ENCODE data around the gene MGRN1. TPM values are rescaled to one million over a fixed set of nuclear protein-coding genes. Genes with fewer than 3 reads are reported as not detected.

The MGRN1 gene
- total and polyA plus RNA-seq, 2 of the 13 experiments (the other 11 are each of a cell fraction or from before 2014, with no cell fraction given) = 11.9 to 12.6 TPM

DNA sequence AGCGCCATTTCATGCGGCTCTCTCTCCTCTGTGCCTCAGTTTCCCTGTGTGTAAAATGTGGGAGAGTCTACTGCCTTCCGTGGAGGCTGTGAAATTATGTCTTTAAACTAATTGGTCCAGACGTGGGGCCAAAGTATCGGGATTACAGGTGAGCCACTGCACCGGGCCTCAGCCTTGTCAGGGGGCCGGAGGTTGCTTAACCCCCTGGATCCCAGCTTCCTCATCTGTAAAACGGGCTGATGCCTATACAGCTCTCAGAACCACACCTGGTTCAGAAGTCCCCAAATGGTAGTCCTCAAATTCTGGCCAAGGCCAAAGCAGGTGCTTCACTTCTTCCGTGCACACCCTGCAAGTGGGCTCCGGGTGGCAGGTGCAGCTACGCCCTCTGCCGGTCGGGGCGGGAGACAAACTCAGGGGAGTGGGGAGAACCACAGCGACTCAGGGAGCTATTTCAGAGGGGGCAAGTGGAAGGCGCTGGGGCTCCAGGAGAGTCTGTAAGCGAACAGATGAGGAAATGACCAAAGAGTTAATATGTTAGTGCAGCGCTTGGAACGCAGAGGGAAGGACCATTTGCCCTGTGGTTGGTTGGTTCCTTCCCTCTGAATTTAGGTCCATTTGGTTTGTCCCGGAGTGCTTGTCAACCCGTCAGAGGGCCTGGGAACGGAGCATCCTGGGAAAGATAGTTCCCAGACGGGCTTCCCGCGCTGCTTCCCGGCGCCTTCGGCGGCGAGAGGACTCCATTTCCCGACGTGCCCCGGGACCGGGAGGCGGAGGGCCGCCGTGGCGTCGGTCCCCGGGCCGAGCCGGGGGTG, at the start of gene MGRN1 (continued):
- TF ChIP-seq, protein P1, sequence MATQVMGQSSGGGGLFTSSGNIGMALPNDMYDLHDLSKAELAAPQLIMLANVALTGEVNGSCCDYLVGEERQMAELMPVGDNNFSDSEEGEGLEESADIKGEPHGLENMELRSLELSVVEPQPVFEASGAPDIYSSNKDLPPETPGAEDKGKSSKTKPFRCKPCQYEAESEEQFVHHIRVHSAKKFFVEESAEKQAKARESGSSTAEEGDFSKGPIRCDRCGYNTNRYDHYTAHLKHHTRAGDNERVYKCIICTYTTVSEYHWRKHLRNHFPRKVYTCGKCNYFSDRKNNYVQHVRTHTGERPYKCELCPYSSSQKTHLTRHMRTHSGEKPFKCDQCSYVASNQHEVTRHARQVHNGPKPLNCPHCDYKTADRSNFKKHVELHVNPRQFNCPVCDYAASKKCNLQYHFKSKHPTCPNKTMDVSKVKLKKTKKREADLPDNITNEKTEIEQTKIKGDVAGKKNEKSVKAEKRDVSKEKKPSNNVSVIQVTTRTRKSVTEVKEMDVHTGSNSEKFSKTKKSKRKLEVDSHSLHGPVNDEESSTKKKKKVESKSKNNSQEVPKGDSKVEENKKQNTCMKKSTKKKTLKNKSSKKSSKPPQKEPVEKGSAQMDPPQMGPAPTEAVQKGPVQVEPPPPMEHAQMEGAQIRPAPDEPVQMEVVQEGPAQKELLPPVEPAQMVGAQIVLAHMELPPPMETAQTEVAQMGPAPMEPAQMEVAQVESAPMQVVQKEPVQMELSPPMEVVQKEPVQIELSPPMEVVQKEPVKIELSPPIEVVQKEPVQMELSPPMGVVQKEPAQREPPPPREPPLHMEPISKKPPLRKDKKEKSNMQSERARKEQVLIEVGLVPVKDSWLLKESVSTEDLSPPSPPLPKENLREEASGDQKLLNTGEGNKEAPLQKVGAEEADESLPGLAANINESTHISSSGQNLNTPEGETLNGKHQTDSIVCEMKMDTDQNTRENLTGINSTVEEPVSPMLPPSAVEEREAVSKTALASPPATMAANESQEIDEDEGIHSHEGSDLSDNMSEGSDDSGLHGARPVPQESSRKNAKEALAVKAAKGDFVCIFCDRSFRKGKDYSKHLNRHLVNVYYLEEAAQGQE (IDR thresholded peaks at IDR 0.05; ENCODE audit: borderline replicate concordance in 1 of 2, low read depth in 1 of 2, low read length in 2 of 2) = no peak
- TF ChIP-seq ZSCAN30 (CRISPR knock-in tag; IDR thresholded peaks at IDR 0.05) (no peak), PRMT3 (CRISPR knock-in tag; IDR thresholded peaks at IDR 0.05; ENCODE audit: borderline replicate concordance, low read depth) (no peak), NCOA5 (CRISPR knock-in tag; IDR thresholded peaks at IDR 0.05) (no peak), ZNF720 (CRISPR knock-in tag; IDR thresholded peaks at IDR 0.05) (no peak), ZNF605 (CRISPR knock-in tag; IDR thresholded peaks at IDR 0.05) (peak; percentile 89), SIX1 (CRISPR knock-in tag; IDR thresholded peaks at IDR 0.05; ENCODE audit: borderline replicate concordance) (no peak), ZBTB33 (CRISPR knock-in tag; IDR thresholded peaks at IDR 0.05) (peak; percentile 74; the same call in 1 of the 2 replicates), SMAD9 (CRISPR knock-in tag; IDR thresholded peaks at IDR 0.05) (no peak), AHDC1 (CRISPR knock-in tag; IDR thresholded peaks at IDR 0.05; ENCODE audit: borderline replicate concordance) (peak; percentile 25; the same call in 1 of the 2 replicates), ZNF652 (CRISPR knock-in tag; IDR thresholded peaks at IDR 0.05; ENCODE audit: borderline replicate concordance, low read depth) (peak; percentile 59; the same call in 1 of the 2 replicates), ZNF501 (CRISPR knock-in tag; IDR thresholded peaks at IDR 0.05) (peak; percentile 93), ZNF354B (CRISPR knock-in tag; IDR thresholded peaks at IDR 0.05) (0 out of 2 replicates have a peak, but pooled peaks have one; percentile 26), ZNF383 (CRISPR knock-in tag; IDR thresholded peaks at IDR 0.05; ENCODE audit: borderline replicate concordance) (peak; percentile 84; the same call in 1 of the 2 replicates), MTA3 (CRISPR knock-in tag; IDR thresholded peaks at IDR 0.05) (no peak), ZMYM2 (CRISPR knock-in tag; IDR thresholded peaks at IDR 0.05) (peak; percentile 98), MATR3 (CRISPR knock-in tag; IDR thresholded peaks at IDR 0.05) (no peak), SIX4 (CRISPR knock-in tag; IDR thresholded peaks at IDR 0.05) (no peak)

Measured in HepG2 (cell line).